ENCODE data around the gene RASGRP4.
"Not testable (repeated sequence)": the region's sequence is repeated elsewhere in the genome, so short reads cannot be mapped to it uniquely, and the experiment has no call there.

RASGRP4 gene

DNA sequence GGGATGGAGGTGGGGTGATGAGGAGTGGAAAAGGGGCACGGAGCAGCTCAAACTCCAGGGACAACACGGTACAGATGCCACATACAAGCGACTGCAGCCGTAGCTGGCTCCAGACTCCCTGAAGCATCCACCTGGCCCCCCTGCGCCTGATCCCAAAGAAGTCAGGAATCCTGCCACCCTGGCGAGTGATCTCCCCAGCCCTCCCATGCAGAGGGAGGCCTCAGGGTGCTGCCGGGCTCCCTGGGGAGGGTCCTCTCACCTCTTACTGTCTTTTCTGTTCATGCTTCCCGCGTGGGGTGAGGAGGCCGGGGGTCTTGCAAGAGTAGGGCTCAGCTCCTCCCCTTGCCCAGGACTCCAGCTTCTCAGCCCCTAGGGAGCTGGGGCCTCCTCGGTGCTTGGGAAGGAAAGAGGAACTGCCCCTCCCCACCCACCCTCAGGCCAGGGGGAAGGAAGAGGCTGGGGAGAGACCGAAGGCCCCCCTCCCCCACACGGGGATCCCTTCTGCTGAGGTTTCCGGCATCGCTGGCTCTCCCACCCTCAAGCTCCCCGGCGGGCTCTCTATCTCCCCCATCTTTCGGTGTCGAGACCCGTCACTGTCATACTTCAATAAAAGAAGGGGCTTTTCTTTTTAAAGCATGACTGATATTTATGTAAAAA is at the start of gene RASGRP4:
Gene RASGRP4 (minus strand): TSS at position 410 of the 657 bp plus-strand sequence. CDS start 128 bp downstream, at position 282.
- DNase-seq = peak; percentile 49

GRCh38 chr19:38475176-38475575 is 49.2 kb upstream of the RASGRP4 start:
- no peak for DNase-seq

DNA sequence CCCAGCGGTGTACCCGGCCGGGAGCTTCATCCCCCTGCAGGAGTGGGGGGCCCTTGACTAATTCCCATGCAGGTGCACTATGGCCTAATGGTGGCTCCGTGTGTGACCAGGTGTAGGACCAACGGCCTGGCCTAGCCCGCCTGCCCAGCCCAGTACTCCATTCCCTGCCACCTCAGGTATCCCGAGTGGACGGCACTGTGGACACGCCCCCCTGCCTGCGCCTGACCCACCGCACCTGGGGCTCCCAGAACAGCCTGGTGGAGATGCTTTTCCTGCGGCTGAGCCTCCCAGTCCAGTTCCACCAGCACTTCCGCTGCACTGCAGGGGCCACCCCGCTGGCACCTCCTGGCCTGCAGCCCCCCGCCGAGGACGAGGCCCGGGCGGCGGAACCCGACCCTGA is 47.2 kb upstream of the RASGRP4 start:
- DNase-seq = no peak

- not testable (repeated sequence) for DNase-seq
These were observed 46.7 kb upstream of the RASGRP4 start for GRCh38 chr19:38472725-38473124.

GRCh38 chr19:38470788-38471480 is 44.9 kb upstream of the RASGRP4 start:
- no peak for DNase-seq

DNA sequence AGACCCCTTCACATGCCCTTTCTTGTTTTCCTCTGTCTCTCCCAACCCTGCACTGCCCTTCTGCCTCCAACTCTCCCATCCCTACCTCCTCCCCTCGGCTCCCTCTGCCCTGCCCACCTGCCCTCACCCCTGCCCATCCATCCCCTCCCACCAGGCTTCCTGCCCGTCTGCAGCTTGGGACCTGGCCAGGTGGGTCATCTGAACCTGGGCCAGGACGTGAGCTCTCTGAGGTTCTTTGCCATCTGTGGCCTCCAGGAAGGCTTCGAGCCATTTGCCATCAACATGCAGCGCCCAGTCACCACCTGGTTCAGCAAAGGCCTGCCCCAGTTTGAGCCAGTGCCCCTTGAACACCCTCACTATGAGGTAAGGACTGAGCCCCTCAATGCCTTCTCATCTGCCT is 43.1 kb upstream of the RASGRP4 start:
- no peak for DNase-seq

DNA sequence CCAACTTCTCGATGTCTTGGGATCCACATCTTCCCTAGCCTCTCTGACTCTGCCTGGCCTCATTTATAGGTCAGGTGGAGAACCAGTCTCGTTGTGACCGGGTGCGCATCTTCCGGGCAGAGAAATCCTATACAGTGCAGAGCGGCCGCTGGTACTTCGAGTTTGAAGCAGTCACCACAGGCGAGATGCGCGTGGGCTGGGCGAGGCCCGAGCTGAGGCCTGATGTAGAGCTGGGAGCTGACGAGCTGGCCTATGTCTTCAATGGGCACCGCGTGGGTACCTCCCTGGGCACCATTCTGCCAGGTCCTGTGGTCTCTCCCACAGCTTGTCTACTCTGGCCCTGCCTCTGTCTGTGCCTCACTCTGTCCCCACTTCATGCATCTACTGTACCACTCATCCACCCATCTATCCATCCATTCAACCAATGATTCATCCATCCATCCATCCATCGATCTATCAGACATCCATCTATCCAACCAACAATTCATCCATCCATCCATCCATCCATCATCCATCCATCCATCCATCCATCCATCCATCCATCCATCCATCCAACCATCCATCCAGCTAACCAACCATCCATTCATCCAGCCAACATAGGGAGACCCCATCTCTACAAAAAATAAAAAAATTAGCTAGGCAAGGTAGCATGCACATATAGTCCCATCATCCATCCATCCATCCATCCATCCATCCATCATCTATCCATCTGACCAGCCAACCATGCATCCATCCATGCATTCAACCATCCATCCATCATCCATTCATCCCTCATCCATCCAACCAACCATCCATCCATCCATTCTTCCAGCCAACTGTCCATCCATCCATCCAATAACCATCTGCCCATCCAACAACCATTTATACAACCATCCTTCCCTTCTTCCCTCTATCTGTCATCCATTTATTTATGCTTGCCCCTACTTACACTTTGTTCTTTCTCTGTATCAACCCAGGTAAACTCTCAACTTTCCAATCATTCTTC is 41.8 kb upstream of the RASGRP4 start:
- no peak for DNase-seq

DNA sequence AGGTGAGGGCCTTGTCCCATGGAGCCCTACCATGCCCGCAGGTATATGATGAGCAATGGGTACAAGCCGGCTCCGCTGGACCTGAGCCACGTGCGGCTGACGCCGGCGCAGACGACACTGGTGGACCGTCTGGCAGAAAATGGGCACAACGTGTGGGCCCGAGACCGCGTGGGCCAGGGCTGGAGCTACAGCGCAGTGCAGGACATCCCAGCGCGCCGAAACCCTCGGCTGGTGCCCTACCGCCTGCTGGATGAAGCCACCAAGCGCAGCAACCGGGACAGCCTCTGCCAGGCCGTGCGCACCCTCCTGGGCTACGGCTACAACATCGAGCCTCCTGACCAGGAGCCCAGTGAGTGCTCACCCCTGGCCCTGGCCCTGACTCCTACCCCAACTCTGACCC is 40.0 kb upstream of the RASGRP4 start:
- DNase-seq = no peak

- DNase-seq = no peak
These were observed 38.5 kb upstream of the RASGRP4 start for GRCh38 chr19:38464421-38465082.

DNA sequence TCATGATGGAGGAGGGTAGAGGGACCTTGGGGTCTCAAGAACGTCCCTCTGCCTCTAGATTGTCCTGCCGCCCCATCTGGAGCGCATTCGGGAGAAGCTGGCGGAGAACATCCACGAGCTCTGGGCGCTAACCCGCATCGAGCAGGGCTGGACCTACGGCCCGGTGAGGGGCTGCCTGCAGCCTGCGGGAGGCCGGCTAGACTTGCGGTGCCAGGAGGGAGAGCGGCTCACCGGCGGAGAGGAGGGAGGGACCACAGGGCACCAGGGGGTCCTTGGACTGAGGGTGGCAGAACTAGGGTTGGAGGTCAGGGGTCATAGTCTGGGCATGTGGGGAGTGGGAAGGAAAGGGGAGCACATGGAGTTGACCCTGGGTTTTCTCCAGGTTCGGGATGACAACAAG is 37.3 kb upstream of the RASGRP4 start:
- DNase-seq = no peak

GRCh38 chr19:38458991-38459390 is 33.0 kb upstream of the RASGRP4 start:
- no peak for DNase-seq

- DNase-seq = no peak
These were observed 31.8 kb upstream of the RASGRP4 start for GRCh38 chr19:38457690-38458405.

- no peak for DNase-seq
These were observed 31.2 kb upstream of the RASGRP4 start for GRCh38 chr19:38457202-38457601.

- no peak for DNase-seq
These were observed 29.0 kb upstream of the RASGRP4 start for GRCh38 chr19:38455031-38455430.

- no peak for DNase-seq
These were observed 27.6 kb upstream of the RASGRP4 start for GRCh38 chr19:38453596-38453995.

- DNase-seq = no peak
These were observed 26.7 kb upstream of the RASGRP4 start for GRCh38 chr19:38452430-38453366.

DNA sequence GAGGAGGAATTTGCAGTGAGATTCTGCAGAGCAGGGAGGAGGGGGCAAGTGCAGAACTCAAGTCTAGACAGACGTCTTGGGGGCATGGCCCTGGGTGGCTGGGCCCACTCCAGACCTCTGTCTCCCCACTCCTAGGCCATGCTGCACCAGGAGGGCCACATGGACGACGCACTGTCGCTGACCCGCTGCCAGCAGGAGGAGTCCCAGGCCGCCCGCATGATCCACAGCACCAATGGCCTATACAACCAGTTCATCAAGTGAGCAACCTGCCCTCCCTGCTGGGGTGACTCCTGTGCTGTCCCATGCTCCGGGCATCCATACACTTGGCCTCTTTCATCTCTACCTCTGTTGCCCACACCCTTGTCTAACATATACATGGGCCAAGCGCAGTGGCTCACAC is 25.6 kb upstream of the RASGRP4 start:
- DNase-seq = no peak

DNA sequence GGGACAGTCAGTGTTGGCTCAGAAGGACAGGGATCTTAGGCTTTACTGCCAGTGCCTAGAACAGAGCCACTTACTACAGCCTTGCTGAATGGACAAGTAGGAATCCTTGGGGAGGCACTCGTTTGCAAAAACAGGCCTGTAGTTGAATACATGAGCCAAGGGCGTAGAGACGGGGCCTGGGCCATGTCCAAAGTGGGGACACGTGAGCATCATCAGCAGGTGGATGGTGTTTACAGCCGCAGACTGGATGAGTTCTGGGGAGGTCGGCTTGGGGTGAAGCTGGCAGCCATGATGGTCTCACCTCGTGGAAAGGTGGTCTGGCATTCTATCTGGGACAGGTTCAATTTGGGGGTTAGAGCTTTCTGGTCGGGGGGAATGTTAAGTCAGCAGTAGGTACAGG is 25.0 kb upstream of the RASGRP4 start:
- no peak for DNase-seq

DNA sequence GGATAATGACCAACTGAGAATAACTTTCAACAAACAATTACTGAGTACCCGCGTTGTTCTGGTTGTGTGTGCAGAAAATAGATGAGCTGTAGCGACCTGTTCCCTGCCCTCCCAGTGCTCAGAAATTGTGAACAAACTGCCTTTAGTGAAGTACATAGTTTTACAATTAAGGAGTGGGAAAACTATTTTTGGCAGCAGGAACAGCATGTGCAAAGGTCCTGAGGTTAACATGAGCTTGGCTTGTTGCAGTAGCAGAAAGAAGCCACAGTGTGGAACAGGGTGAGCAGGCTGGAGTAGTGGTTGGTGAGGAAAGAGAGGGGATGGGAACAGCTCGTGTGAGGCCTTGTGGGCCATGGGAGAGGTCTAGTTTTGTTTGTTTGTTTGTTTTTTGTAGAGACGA is 23.5 kb upstream of the RASGRP4 start:
- no peak for DNase-seq

DNA sequence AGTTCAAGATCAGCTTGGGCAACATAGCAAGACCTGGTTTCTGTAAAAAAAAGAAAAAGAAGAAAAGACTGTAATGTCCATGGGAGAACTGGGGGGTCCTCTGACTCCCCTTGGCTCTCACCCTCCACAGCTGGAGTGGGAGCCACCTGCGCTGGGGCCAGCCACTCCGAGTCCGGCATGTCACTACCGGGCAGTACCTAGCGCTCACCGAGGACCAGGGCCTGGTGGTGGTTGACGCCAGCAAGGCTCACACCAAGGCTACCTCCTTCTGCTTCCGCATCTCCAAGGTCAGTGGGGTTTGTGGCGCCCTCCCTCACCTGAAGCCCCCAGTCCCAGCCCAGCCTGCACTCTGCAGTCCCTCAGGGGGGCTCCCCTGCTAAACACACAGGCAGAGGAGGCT is 22.2 kb upstream of the RASGRP4 start:
- DNase-seq = no peak

DNA sequence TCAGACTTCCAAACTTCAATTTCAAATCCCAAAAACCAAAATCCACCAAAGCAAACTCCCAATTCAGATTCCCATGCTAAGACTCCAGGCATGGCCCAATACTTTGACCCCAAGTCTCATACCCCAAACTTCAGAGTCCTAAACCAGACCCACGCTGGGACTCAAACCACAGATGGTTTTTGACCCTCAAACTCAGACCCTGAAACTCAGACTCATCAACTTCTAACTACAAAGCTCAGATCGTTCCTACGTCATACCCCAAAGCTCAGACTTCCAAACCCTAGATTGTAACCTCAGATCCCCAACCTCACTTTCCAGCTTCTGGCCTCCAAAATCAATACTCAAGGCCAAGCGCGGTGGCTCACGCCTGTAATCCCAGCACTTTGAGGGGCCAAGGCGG is 19.3 kb upstream of the RASGRP4 start:
- DNase-seq = no peak

All from stimulated activated naive CD4-positive, alpha-beta T cell treated with Interleukin-2 at 50 U/mL for 16 hours (primary cell).